Activated T-cell treated with anti-CD3 and anti-CD28 coated beads, Interleukin-2, amount 50 U/mL, for 24 hours (primary cell): ENCODE data around the gene COL5A1.

Experiments
- DNase-seq: peaks from one replicate; pipeline ENCODE4 v3.0.0-alpha.2; 2020
- H3K27ac Mint-ChIP-seq: 2 replicates; pipeline ENCODE4 v1.8.0; 2020; ENCODE audit warnings: mild to moderate bottlenecking, mixed read lengths
- H3K27me3 Mint-ChIP-seq: 2 replicates; pipeline ENCODE4 v1.8.0; 2020; ENCODE audit warnings: mixed read lengths
- H3K36me3 Mint-ChIP-seq: 2 replicates; pipeline ENCODE4 v1.8.0; 2020; ENCODE audit warnings: low read depth, mixed read lengths
- H3K4me1 Mint-ChIP-seq: 2 replicates; pipeline ENCODE4 v1.8.0; 2020; ENCODE audit warnings: low read depth, mixed read lengths
- H3K4me3 Mint-ChIP-seq: 2 replicates; pipeline ENCODE4 v1.8.0; 2020; ENCODE audit warnings: mild to moderate bottlenecking, moderate library complexity, mixed read lengths
- H3K9me3 Mint-ChIP-seq: 2 replicates; pipeline ENCODE4 v1.8.0; 2020; ENCODE audit warnings: mixed read lengths

Gene COL5A1

DNA sequence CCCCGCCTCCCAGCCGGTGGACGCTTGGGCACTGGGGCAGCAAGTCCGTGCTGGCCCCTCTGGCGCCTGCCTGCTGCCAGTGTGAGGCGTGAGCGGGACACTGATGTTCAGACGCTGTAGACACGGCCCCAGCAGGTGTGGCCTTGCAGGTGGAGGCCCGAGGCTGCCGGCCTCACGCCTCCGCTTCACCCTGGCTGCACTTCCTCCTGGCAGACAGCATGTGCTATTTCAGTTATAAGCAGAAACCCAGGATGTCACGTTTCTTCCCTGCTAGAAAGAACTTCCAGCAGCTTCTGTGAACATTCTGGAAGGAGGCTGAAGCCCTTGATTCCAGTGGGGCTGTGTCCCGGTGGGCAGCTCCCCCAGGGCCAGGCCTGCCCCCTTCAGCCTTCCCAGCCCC, 124.2 kb downstream of the COL5A1 start:
- Mint-ChIP-seq H3K4me3 (no peak overlapping the region), H3K27ac (no peak overlapping the region), H3K27me3 (peaks cover 5% of the 10 kb centered on the region), H3K9me3 (peaks cover 2% of the 10 kb centered on the region), H3K36me3 (no peaks in the 10 kb centered on the region), H3K4me1 (no peaks in the 10 kb centered on the region)
- DNase-seq = no peak

DNA sequence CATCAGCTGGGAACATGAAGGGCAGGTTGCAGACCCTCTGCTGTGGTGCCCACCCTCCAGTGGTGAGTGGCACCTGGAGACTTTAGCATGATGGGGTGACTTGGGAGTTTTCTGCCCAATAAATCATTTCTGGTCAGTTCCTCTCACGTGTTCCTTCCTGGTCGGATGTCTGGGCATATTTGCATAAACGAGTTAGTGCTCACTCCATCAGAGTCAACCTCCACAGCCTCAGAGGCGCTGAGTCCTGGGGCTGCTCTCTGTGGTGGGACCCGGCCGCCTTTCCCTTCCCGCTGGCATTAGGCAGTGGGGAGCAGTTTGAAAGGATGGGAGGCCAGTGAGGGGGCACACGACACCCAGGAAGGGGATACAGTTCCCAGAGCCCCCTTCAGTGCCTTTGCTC, 125.0 kb downstream of the COL5A1 start:
- no peak overlapping the region for H3K4me3 Mint-ChIP-seq
- H3K36me3 Mint-ChIP-seq = no peaks in the 10 kb centered on the region
- DNase-seq = no peak
- no peaks in the 10 kb centered on the region for H3K4me1 Mint-ChIP-seq
- H3K27me3 Mint-ChIP-seq = peaks cover 8% of the 10 kb centered on the region
- H3K27ac Mint-ChIP-seq = no peak overlapping the region
- no peaks in the 10 kb centered on the region for H3K9me3 Mint-ChIP-seq

DNA sequence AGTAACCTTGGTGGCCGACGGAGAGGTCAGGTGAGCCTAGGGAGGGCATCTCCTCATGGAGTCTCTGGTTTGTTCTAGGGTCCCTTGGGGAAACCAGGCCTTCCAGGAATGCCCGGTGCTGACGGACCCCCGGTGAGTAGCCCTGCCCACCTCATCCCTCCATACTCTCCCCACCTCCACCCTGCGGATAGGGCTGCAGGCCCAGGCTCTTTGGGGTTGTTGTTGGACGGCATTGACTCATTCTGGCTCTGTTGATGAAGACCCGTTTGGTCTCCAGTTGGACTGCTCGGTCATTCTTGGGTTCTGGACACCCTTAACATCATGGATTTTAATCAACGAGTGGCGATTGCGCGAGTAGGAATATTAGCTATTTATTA, 126.7 kb downstream of the COL5A1 start:
- Mint-ChIP-seq H3K36me3 (no peaks in the 10 kb centered on the region), H3K27ac (no peak overlapping the region), H3K27me3 (peaks cover 8% of the 10 kb centered on the region), H3K4me3 (no peak overlapping the region), H3K4me1 (no peaks in the 10 kb centered on the region), H3K9me3 (no peaks in the 10 kb centered on the region)
- DNase-seq = no peak

DNA sequence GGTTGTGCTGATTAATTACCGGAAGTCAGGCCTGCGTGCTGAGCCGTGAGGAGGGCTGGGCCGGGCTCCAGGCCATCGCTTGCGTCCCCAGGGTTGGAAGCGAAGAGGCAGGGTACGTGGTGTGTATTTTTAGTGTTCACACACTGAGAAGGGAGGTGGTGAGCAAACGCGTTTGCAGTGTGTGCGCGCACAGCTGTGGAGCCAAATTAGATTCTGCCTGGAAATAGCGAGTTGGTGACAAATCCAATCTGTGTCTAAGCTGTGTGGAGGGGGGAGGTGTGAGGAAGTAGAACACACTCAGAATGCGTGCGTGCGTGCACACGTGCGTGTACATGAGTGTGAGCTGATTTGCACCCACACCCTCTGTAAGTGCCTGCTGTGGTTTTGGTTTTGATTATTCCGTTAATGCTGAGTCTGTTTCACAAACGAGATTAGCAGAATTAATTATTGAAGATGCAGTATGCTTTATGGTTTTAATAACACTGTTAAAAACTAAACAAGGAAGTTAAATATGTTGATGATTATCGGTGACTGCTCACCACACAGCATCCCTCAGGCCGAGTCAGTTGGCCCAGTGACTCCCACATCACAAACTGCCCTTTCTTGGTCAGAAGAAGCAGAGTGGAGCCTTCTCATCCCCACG, 127.2 kb downstream of the COL5A1 start:
- Mint-ChIP-seq H3K4me3 (no peak overlapping the region), H3K36me3 (no peaks in the 10 kb centered on the region), H3K27me3 (peaks cover 8% of the 10 kb centered on the region), H3K27ac (no peak overlapping the region), H3K4me1 (no peaks in the 10 kb centered on the region), H3K9me3 (no peaks in the 10 kb centered on the region)
- no peak for DNase-seq

DNA sequence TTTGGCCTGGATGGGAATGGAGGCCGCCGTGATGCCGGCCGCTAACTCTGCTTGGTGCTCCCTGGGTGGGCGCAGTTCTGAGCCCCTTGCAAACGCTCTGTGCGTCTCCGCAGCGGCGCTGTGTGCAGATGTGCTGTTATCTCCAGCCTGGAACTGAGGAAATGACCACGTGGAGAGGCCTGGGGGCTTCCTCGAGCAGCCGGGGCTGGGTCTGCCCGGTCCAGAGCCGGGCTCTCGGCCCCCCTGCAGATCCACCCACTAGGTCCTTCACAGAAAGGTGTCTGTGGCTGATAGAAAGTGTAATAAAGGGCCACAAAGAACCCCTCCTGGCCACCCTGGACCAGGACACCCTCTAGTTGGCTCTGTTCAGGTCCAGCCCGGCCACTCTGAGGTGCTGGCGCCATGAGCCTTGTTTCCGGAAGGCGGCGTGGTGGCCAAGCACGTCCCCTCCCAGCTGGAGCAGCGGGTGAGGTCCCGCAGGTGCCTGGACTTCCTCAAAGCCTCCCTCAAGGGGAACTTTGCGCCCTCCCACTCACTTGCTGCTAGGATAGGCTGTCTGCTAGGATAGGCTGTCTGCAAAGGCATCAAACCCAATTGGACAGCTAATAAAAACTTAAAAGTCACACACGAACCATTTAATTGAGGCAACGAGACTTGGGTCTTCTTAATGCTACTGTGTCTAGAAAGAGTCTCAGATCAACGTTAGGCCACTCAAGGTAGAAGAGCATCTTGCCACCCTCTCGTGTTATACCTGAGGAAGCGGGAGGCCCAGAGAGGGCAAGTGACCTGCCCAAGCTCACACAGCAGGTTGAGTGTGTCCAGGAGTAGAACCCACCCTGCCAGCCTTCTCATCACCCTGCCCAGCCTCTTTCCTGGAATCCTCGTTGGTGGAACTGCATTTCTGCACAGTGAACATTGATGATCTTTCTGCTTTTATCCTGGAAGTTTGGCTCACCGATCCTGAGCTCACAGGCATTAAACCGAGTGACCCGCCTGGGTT, 129.7 kb downstream of the COL5A1 start:
- H3K27me3 Mint-ChIP-seq = peaks cover 8% of the 10 kb centered on the region
- DNase-seq = no peak
- H3K4me1 Mint-ChIP-seq = no peaks in the 10 kb centered on the region
- H3K4me3 Mint-ChIP-seq = no peak overlapping the region
- H3K27ac Mint-ChIP-seq = no peak overlapping the region
- no peaks in the 10 kb centered on the region for H3K9me3 Mint-ChIP-seq
- no peaks in the 10 kb centered on the region for H3K36me3 Mint-ChIP-seq

DNA sequence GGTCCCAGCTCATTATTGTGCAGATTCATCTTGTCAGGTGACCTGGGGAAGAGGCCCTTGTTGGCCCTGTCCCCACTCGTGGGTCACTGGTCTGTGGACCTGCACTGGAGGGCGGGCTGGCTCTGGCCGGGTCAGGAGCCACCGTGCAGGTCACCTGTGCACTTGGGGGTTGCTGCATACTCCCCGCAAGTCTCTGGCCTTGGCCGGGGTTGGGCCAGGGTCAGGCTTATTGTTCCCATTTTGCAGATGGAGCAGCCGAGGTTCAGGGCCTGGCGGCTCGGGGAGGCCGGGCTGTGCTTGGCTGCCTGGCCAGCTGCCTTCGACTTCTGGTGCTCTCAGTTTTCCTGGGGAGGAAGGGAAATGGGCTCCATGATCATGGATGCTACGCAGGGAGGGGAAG, 130.7 kb downstream of the COL5A1 start:
- no peak for DNase-seq
- Mint-ChIP-seq H3K36me3 (no peaks in the 10 kb centered on the region), H3K27me3 (peaks cover 8% of the 10 kb centered on the region), H3K4me1 (no peaks in the 10 kb centered on the region), H3K9me3 (no peaks in the 10 kb centered on the region), H3K27ac (no peak overlapping the region), H3K4me3 (no peak overlapping the region)

DNA sequence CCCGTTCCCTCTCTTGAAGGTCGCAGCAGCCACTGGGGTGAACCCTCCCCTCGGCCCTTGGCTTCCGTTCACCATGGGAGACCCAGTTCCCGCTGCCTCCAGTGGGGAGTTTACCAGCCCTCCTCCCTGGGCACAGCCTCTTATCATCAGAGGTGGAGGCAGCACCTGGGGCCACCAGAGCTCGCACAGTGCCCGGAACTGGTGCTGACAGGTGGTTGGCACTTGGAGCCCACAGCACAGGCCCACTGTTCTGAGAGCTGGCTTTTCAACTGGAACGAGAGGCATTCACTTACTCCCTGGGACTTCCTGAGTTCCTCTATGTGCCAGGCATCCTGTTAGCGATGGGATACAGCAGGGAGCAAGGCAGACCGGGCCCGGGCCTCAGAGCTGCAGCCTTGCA, 132.2 kb downstream of the COL5A1 start:
- Mint-ChIP-seq H3K9me3 (no peaks in the 10 kb centered on the region), H3K36me3 (no peaks in the 10 kb centered on the region), H3K27me3 (peaks cover 8% of the 10 kb centered on the region), H3K4me1 (no peaks in the 10 kb centered on the region), H3K27ac (no peak overlapping the region), H3K4me3 (no peak overlapping the region)
- no peak for DNase-seq

DNA sequence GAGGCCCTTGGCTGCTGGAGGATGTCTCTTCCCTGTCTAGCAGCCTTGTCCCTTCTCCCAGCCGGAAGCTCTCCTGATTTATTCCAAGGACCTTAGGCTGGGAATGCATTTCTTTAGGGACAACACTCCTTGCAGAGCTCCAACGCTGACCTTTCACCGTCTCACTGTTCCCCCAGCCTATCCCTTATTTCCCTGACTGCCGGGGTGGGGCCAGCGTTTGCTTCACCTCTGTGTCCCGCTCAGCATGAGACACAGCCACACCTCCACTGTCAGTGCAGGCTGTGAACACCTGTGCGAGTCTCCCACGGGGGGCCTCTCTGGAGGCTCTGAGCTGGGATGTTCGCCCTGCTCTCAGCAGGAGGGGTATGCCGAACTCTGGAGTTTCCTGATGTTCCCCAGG, 132.8 kb downstream of the COL5A1 start:
- DNase-seq = no peak
- H3K27me3 Mint-ChIP-seq = peaks cover 8% of the 10 kb centered on the region
- no peak overlapping the region for H3K27ac Mint-ChIP-seq
- no peaks in the 10 kb centered on the region for H3K9me3 Mint-ChIP-seq
- no peak overlapping the region for H3K4me3 Mint-ChIP-seq
- no peaks in the 10 kb centered on the region for H3K4me1 Mint-ChIP-seq
- H3K36me3 Mint-ChIP-seq = no peaks in the 10 kb centered on the region

DNA sequence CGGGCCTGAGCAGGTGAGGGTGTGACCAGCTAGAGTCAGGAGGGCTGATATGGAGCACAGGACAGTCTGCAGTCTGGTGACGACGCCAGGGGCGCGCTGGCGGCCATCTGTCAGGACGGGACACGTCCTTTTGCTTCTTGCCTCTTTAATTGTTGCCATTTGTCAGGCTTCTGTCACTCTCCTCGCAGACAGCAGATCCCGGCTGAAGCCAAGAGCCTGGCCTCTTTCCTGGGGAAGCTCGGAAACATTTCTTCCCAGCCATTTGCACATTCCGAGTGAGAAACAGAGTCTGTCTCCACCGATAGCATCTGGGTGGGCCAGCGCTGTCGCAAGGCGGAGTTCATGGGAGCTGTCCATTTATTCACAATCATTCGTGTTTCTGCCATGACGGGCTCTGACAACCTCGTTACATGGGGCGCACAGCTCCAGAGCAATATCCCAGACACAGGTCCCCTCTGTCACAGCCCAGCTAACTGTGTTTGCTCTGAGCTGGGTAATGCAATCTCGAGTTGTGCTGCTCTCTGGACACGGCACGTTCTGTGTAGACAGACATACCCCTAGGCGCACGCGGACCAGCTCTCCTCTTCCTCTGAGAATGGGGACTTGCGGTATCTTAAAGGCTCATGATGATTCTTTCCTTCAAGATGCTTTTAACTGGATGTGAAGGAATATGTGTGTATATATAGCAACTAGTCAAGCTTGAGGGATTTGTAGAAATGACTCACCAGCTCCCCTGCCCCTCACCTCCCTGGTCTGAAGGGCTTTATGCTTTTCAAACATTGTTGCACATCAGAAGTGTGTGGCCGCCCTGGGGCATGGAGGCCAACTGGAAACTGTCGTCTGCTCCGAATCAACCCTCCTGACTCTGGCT, 133.7 kb downstream of the COL5A1 start:
- DNase-seq = no peak
- no peak overlapping the region for H3K4me3 Mint-ChIP-seq
- peaks cover 5% of the 10 kb centered on the region for H3K27me3 Mint-ChIP-seq
- H3K36me3 Mint-ChIP-seq = no peaks in the 10 kb centered on the region
- no peaks in the 10 kb centered on the region for H3K9me3 Mint-ChIP-seq
- no peaks in the 10 kb centered on the region for H3K4me1 Mint-ChIP-seq
- no peak overlapping the region for H3K27ac Mint-ChIP-seq

DNA sequence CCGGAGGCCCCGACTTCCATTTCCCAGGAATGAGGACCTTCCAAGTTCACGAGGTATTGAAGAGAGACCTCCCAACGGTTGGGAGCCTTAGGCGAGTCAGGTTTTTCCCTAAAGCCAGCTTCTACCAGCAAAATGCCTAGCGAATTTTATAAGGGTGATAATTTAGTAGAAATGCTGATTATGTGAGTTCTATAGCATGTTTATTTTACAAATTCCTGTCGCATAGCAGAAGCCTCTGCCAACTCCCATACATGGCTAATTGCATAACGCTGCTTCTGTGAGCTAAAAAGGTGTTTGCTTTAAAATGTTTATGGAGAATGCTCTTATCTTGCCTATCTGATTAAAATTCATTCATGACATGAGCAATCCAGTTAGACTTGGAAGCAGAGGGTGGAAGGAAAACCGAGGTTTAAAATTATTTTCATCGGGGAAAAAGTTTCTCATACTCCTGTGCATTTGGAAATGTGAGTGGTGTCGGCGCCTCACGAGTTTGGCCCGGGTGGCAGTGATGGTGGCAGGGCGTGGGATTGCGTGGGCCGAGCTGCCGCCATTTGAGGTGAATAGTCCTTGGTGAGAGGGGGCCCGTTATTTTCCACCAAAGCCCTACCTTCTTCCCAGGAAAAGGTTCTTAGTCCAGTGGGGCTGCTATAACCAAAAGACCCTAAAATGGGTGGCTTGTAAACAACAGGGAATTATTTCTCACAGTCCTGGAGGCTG, 134.6 kb downstream of the COL5A1 start:
- H3K27ac Mint-ChIP-seq = no peak overlapping the region
- H3K4me1 Mint-ChIP-seq = no peaks in the 10 kb centered on the region
- no peaks in the 10 kb centered on the region for H3K36me3 Mint-ChIP-seq
- H3K27me3 Mint-ChIP-seq = peaks cover 3% of the 10 kb centered on the region
- H3K9me3 Mint-ChIP-seq = no peaks in the 10 kb centered on the region
- no peak for DNase-seq
- no peak overlapping the region for H3K4me3 Mint-ChIP-seq

DNA sequence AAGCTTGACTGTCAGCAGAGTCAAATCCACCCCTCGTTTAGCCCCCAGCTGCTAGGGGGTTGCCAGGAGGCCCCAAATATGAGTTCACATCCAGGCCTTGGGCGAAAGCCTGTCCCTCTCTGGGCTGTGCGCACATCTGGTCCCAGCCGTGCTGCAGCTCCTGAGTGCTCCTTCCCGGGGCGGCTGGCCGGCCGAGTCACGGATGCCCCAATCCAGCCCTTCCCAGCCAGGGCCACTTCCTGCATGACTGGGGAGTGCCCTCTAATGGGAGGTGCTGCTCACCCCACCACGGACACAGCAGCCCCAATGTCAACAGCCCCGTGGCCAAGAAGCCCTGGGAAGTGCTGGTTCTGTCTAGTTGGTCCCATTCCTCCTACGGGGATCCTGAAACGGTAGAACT, 135.6 kb downstream of the COL5A1 start:
- Mint-ChIP-seq H3K4me3 (no peak overlapping the region), H3K27ac (no peak overlapping the region), H3K27me3 (no peaks in the 10 kb centered on the region), H3K9me3 (no peaks in the 10 kb centered on the region), H3K36me3 (no peaks in the 10 kb centered on the region), H3K4me1 (no peaks in the 10 kb centered on the region)
- DNase-seq = no peak

DNA sequence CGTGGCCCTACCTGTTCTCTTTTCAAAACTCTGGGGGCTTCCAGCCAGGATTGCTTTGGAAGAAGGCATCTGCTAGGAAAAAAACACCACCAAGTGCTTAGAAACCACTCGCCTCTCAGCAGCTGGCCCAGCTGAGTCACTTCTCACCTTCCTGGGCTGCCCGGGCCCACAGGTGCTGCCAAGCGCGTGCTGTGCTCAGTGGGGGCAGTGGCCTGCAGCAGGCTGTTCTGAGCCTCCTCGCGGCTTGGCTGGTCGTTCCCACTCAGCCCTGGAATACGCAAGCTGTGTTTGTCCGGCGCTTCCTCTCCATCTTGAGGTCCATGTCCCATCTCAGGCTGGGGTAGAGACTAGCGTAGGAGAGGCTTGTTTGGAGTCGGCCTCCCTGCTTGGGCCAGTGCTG, 136.6 kb downstream of the COL5A1 start:
- Mint-ChIP-seq H3K36me3 (no peaks in the 10 kb centered on the region), H3K4me3 (no peak overlapping the region), H3K9me3 (no peaks in the 10 kb centered on the region), H3K4me1 (no peaks in the 10 kb centered on the region), H3K27ac (no peak overlapping the region), H3K27me3 (peaks cover 5% of the 10 kb centered on the region)
- DNase-seq = no peak

DNA sequence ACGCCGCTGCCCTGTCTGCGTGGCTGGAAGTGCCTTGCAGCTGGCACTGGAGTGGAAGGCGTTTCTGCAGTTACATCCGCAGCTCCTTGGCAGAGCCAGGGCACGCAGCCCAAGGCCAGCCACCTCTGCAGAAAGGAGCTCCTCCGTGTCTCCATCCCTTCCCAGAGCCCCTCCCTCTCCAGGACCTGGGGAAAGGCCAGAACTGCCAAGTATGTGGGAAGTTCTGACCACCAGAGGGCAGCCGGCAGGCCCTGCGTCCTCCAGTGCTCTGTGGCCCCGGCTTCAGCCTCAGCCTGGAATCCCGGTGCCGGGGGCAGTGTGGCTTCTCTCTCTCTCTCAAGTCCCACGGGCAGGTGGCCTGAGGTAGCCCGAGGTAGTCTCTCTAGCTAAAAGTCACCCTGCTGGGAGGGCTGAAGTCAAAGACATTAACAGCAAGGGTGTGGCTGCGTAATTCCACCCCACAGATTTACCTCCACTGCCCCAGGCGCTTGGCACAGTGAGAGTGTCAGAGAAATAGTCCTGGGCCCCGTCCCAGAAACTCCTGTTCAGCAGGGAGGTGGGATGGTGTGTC, 137.3 kb downstream of the COL5A1 start:
- H3K4me3 Mint-ChIP-seq = no peak overlapping the region
- DNase-seq = no peak
- no peaks in the 10 kb centered on the region for H3K36me3 Mint-ChIP-seq
- H3K27me3 Mint-ChIP-seq = peaks cover 5% of the 10 kb centered on the region
- no peaks in the 10 kb centered on the region for H3K4me1 Mint-ChIP-seq
- no peak overlapping the region for H3K27ac Mint-ChIP-seq
- no peaks in the 10 kb centered on the region for H3K9me3 Mint-ChIP-seq

DNA sequence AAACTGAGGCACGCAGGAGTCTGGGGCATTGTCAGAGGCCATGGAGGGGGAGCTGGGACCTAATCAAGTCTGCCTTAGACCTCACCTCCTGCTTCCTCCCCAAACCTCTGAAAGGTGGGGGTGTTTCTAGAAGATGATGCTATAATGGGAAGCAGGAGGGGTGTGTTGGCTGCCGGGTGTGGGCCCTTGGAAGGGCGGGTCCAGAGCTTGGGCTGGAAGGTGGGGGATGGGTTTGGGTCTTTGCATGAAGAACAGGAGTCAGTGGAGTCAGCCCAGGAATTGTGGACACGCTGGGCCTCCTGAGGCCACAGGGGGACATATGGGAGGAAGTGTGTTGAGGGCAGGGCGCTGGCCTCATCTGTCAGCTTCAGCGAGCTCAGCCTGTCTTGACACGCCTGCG, 138.0 kb downstream of the COL5A1 start:
- H3K27me3 Mint-ChIP-seq = peaks cover 5% of the 10 kb centered on the region
- no peak overlapping the region for H3K4me3 Mint-ChIP-seq
- no peaks in the 10 kb centered on the region for H3K9me3 Mint-ChIP-seq
- H3K27ac Mint-ChIP-seq = no peak overlapping the region
- no peaks in the 10 kb centered on the region for H3K4me1 Mint-ChIP-seq
- no peak for DNase-seq
- no peaks in the 10 kb centered on the region for H3K36me3 Mint-ChIP-seq
